T-helper 2 cell treated with Interferon-gamma antibody and Interleukin-4, amounts not matched to agents 5 μg/mL and 100 μg/mL, for 36 hours (primary cell): ENCODE results near the gene OR1S1.
"Not testable (repeated sequence)": the region's sequence is repeated elsewhere in the genome, so short reads cannot be mapped to it uniquely, and the experiment has no call there.

Experiments used
- DNase-seq: peaks from one replicate; pipeline ENCODE4 v3.0.0; 2021; ENCODE audit warnings: low spot score
- H3K27ac Mint-ChIP-seq: one replicate; pipeline ENCODE4 v1.8.0; 2021; ENCODE audit warnings: mild to moderate bottlenecking, mixed read lengths
- H3K27me3 Mint-ChIP-seq: one replicate; pipeline ENCODE4 v1.8.0; 2021; ENCODE audit warnings: low read depth, mixed read lengths
- H3K36me3 Mint-ChIP-seq: one replicate; pipeline ENCODE4 v1.8.0; 2021; ENCODE audit warnings: low read depth, mixed read lengths
- H3K4me1 Mint-ChIP-seq: one replicate; pipeline ENCODE4 v1.8.0; 2021; ENCODE audit warnings: low read depth, mixed read lengths
- H3K4me3 Mint-ChIP-seq: one replicate; pipeline ENCODE4 v1.8.0; 2022; ENCODE audit warnings: mild to moderate bottlenecking, moderate library complexity, mixed read lengths
- H3K9me3 Mint-ChIP-seq: one replicate; pipeline ENCODE4 v1.8.0; 2021; ENCODE audit warnings: mixed read lengths

Gene OR1S1

GRCh38 chr11:58212420-58212819 lies at the start of gene OR1S1:
Gene OR1S1 (plus strand): TSS chr11:58212720.
- DNase-seq, H3K4me1 Mint-ChIP-seq, H3K27ac Mint-ChIP-seq: not testable (repeated sequence)

GRCh38 chr11:58164389-58164788 lies 48.1 kb upstream of the OR1S1 start:
- Mint-ChIP-seq H3K27me3 (peaks cover 3% of the 10 kb centered on the region), H3K9me3 (no peaks in the 10 kb centered on the region), H3K27ac (no peak overlapping the region)

More at GRCh38 chr11:58212420-58212819, at the start of gene OR1S1:
- H3K27me3 Mint-ChIP-seq, H3K9me3 Mint-ChIP-seq, H3K4me3 Mint-ChIP-seq, H3K36me3 Mint-ChIP-seq: not testable (repeated sequence)

GRCh38 chr11:58164990-58165389 lies 47.5 kb upstream of the OR1S1 start:
- DNase-seq: no peak
- no peaks in the 10 kb centered on the region for H3K9me3 Mint-ChIP-seq
- H3K27me3 Mint-ChIP-seq: peaks cover 3% of the 10 kb centered on the region
- no peak overlapping the region for H3K27ac Mint-ChIP-seq
- no peaks in the 10 kb centered on the region for H3K36me3 Mint-ChIP-seq
- H3K4me3 Mint-ChIP-seq: no peak overlapping the region
- no peaks in the 10 kb centered on the region for H3K4me1 Mint-ChIP-seq

More at GRCh38 chr11:58164389-58164788, 48.1 kb upstream of the OR1S1 start:
- Mint-ChIP-seq H3K4me1 (no peaks in the 10 kb centered on the region), H3K4me3 (no peak overlapping the region), H3K36me3 (no peaks in the 10 kb centered on the region)
- DNase-seq: no peak

GRCh38 chr11:58165504-58166106 lies 46.9 kb upstream of the OR1S1 start:
- DNase-seq: no peak
- H3K27me3 Mint-ChIP-seq: peaks cover 3% of the 10 kb centered on the region
- no peak overlapping the region for H3K27ac Mint-ChIP-seq

GRCh38 chr11:58177409-58178054 lies 35.0 kb upstream of the OR1S1 start:
- Mint-ChIP-seq H3K4me3 (no peak overlapping the region), H3K27me3 (no peaks in the 10 kb centered on the region), H3K27ac (no peak overlapping the region), H3K36me3 (no peaks in the 10 kb centered on the region), H3K9me3 (no peaks in the 10 kb centered on the region), H3K4me1 (no peaks in the 10 kb centered on the region)
- no peak for DNase-seq

More at GRCh38 chr11:58165504-58166106, 46.9 kb upstream of the OR1S1 start:
- Mint-ChIP-seq H3K36me3 (no peaks in the 10 kb centered on the region), H3K9me3 (no peaks in the 10 kb centered on the region), H3K4me3 (no peak overlapping the region), H3K4me1 (no peaks in the 10 kb centered on the region)

- H3K9me3 Mint-ChIP-seq: no peaks in the 10 kb centered on the region
- no peaks in the 10 kb centered on the region for H3K27me3 Mint-ChIP-seq
- no peaks in the 10 kb centered on the region for H3K4me1 Mint-ChIP-seq
- no peak overlapping the region for H3K4me3 Mint-ChIP-seq
- H3K36me3 Mint-ChIP-seq: no peaks in the 10 kb centered on the region
- DNase-seq: no peak
- no peak overlapping the region for H3K27ac Mint-ChIP-seq
These were observed 34.1 kb upstream of the OR1S1 start for GRCh38 chr11:58178444-58178843.

GRCh38 chr11:58179648-58180047 lies 32.9 kb upstream of the OR1S1 start:
- Mint-ChIP-seq H3K36me3 (no peaks in the 10 kb centered on the region), H3K27ac (no peak overlapping the region), H3K4me3 (no peak overlapping the region), H3K4me1 (no peaks in the 10 kb centered on the region), H3K27me3 (no peaks in the 10 kb centered on the region), H3K9me3 (no peaks in the 10 kb centered on the region)
- no peak for DNase-seq

- Mint-ChIP-seq H3K9me3 (no peaks in the 10 kb centered on the region), H3K36me3 (no peaks in the 10 kb centered on the region), H3K27ac (no peak overlapping the region), H3K4me3 (no peak overlapping the region), H3K27me3 (no peaks in the 10 kb centered on the region), H3K4me1 (no peaks in the 10 kb centered on the region)
- no peak for DNase-seq
These were observed 25.6 kb upstream of the OR1S1 start for GRCh38 chr11:58186938-58187337.

GRCh38 chr11:58188770-58189169 lies 23.8 kb upstream of the OR1S1 start, which contains the start of gene OR9Q2:
Gene OR9Q2 (plus strand): TSS chr11:58189070. CDS start chr11:58190491, 1,421 bp downstream.
- Mint-ChIP-seq H3K9me3 (no peaks in the 10 kb centered on the region), H3K4me1 (no peaks in the 10 kb centered on the region), H3K4me3 (no peak within 1 kb of the TSS), H3K36me3 (no peaks in the 10 kb centered on the region), H3K27ac (no peak within 1 kb of the TSS), H3K27me3 (no peaks in the 10 kb centered on the region)
- DNase-seq: no peak

- Mint-ChIP-seq H3K4me3 (no peak overlapping the region), H3K4me1 (no peaks in the 10 kb centered on the region), H3K27ac (no peak overlapping the region), H3K27me3 (no peaks in the 10 kb centered on the region), H3K9me3 (no peaks in the 10 kb centered on the region), H3K36me3 (no peaks in the 10 kb centered on the region)
- DNase-seq: no peak
These were observed 20.3 kb upstream of the OR1S1 start for GRCh38 chr11:58192229-58192628.

- H3K4me3 Mint-ChIP-seq: no peak overlapping the region
- DNase-seq: no peak
These were observed 19.1 kb upstream of the OR1S1 start for GRCh38 chr11:58193391-58193790.

GRCh38 chr11:58195939-58196338 lies 16.6 kb upstream of the OR1S1 start:
- Mint-ChIP-seq H3K27me3 (no peaks in the 10 kb centered on the region), H3K9me3 (peaks cover 5% of the 10 kb centered on the region), H3K4me3 (no peak overlapping the region), H3K36me3 (no peaks in the 10 kb centered on the region), H3K27ac (no peak overlapping the region), H3K4me1 (no peaks in the 10 kb centered on the region)
- no peak for DNase-seq

More at GRCh38 chr11:58193391-58193790, 19.1 kb upstream of the OR1S1 start:
- Mint-ChIP-seq H3K27me3 (no peaks in the 10 kb centered on the region), H3K27ac (no peak overlapping the region), H3K36me3 (no peaks in the 10 kb centered on the region), H3K4me1 (no peaks in the 10 kb centered on the region), H3K9me3 (peaks cover 5% of the 10 kb centered on the region)

GRCh38 chr11:58199271-58199670 lies 13.2 kb upstream of the OR1S1 start:
- H3K4me3 Mint-ChIP-seq: no peak overlapping the region
- peaks cover 5% of the 10 kb centered on the region for H3K9me3 Mint-ChIP-seq
- H3K36me3 Mint-ChIP-seq: no peaks in the 10 kb centered on the region
- DNase-seq: no peak
- no peaks in the 10 kb centered on the region for H3K4me1 Mint-ChIP-seq
- no peaks in the 10 kb centered on the region for H3K27me3 Mint-ChIP-seq
- no peak overlapping the region for H3K27ac Mint-ChIP-seq

GRCh38 chr11:58204042-58204441 lies 8.5 kb upstream of the OR1S1 start, which contains the start of gene OR1S2:
Gene OR1S2 (minus strand): TSS chr11:58204142. CDS start chr11:58204142, 0 bp downstream.
- Mint-ChIP-seq H3K36me3 (no peaks in the 10 kb centered on the region), H3K4me3 (no peak within 1 kb of the TSS), H3K4me1 (no peaks in the 10 kb centered on the region), H3K9me3 (no peaks in the 10 kb centered on the region), H3K27ac (no peak within 1 kb of the TSS), H3K27me3 (no peaks in the 10 kb centered on the region)
- DNase-seq: no peak
